RWPE2 (cell line): ENCODE data around the gene RPL39.
A peak's percentile ranks its signal among the peaks of the same experiment; 100 is the strongest.
"Not testable (repeated sequence)": the region's sequence is repeated elsewhere in the genome, so short reads cannot be mapped to it uniquely, and the experiment has no call there.

ENCODE experiments used
- ATAC-seq: fragments of 200-7000 bp; cut with Tn5 transposase; 3 replicates; pipeline ENCODE4 v1.9.1; 2021; ENCODE audit warnings: low read depth
- DNase-seq: peaks from one replicate; pipeline ENCODE4 v3.0.0-alpha.2; 2020; ENCODE audit warnings: low spot score
- H3K27ac ChIP-seq: fragments of 450-650 bp; 2 replicates; pipeline ENCODE4 v1.5.1; 2017; ENCODE audit warnings: mild to moderate bottlenecking; ENCODE audit not compliant: poor library complexity, severe bottlenecking
- H3K27me3 ChIP-seq: fragments of 250-450 bp; sonication (Bioruptor Pico); 2 replicates; pipeline ENCODE4 v1.5.1; 2021; ENCODE audit warnings: mild to moderate bottlenecking, moderate library complexity; ENCODE audit not compliant: insufficient read depth, poor library complexity, severe bottlenecking
- H3K36me3 ChIP-seq: fragments of 250-450 bp; sonication (Bioruptor Pico); 2 replicates; pipeline ENCODE4 v1.5.1; 2020; ENCODE audit warnings: low read depth, mild to moderate bottlenecking, moderate library complexity
- H3K4me1 ChIP-seq: fragments of 250-450 bp; sonication (Bioruptor Pico); 2 replicates; pipeline ENCODE4 v1.5.1; 2021; ENCODE audit warnings: mild to moderate bottlenecking, moderate library complexity; ENCODE audit not compliant: insufficient read depth, poor library complexity, severe bottlenecking
- H3K4me3 ChIP-seq: fragments of 250-450 bp; sonication (Bioruptor Pico); 2 replicates; pipeline ENCODE4 v1.5.1; 2021; ENCODE audit warnings: mild to moderate bottlenecking, moderate library complexity; ENCODE audit not compliant: severe bottlenecking
- H3K9me3 ChIP-seq: fragments of 250-450 bp; sonication (Bioruptor Pico); 2 replicates; pipeline ENCODE4 v1.5.1; 2021; ENCODE audit warnings: mild to moderate bottlenecking, moderate library complexity; ENCODE audit not compliant: severe bottlenecking
- TF ChIP-seq, protein P1 (sequence below): fragments of 450-650 bp; IDR thresholded peaks from one replicate; pipeline ENCODE4 v1.5.1; 2017; ENCODE audit warnings: mild to moderate bottlenecking, moderate library complexity; ENCODE audit not compliant: poor library complexity, severe bottlenecking

The RPL39 gene

DNA sequence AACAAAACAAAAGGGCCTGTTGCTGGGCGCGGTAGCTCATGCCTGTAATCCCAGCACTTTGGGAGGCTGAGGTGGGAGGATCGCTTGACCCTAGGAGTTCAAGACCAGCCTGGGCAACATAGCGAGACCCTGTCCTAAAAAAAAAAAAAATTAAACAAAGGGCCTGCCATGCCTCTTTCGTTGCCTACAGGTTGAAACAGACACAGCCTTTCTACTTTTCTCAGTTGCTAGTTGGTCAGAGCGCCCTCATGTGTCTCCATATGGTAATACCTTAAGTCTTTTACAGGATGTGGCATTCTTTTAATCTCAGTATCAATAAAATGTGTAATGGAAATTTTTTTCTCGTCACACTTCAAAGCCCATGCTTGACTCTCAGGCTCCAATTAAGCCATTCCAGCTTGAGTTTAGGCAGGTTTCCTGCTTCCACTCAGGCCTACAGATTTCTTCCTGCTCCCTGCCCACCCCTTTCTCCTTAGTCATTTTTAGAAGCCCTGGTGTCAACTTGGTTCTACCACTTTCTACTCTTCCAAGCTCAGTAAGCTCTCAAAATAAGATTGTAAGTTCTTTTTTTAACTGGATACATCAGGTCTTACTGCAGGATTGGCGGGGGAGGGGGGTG, 37.7 kb downstream of the RPL39 start:
- H3K9me3 ChIP-seq: no peaks in the 10 kb centered on the region
- DNase-seq (no peak), ATAC-seq (no peak)
- no peaks in the 10 kb centered on the region for H3K36me3 ChIP-seq
- H3K4me1 ChIP-seq: no peaks in the 10 kb centered on the region
- H3K27ac ChIP-seq: no peak overlapping the region
- no peak overlapping the region for H3K4me3 ChIP-seq
- TF ChIP-seq, protein P1, sequence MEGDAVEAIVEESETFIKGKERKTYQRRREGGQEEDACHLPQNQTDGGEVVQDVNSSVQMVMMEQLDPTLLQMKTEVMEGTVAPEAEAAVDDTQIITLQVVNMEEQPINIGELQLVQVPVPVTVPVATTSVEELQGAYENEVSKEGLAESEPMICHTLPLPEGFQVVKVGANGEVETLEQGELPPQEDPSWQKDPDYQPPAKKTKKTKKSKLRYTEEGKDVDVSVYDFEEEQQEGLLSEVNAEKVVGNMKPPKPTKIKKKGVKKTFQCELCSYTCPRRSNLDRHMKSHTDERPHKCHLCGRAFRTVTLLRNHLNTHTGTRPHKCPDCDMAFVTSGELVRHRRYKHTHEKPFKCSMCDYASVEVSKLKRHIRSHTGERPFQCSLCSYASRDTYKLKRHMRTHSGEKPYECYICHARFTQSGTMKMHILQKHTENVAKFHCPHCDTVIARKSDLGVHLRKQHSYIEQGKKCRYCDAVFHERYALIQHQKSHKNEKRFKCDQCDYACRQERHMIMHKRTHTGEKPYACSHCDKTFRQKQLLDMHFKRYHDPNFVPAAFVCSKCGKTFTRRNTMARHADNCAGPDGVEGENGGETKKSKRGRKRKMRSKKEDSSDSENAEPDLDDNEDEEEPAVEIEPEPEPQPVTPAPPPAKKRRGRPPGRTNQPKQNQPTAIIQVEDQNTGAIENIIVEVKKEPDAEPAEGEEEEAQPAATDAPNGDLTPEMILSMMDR: peak; percentile 24
- no peaks in the 10 kb centered on the region for H3K27me3 ChIP-seq

DNA sequence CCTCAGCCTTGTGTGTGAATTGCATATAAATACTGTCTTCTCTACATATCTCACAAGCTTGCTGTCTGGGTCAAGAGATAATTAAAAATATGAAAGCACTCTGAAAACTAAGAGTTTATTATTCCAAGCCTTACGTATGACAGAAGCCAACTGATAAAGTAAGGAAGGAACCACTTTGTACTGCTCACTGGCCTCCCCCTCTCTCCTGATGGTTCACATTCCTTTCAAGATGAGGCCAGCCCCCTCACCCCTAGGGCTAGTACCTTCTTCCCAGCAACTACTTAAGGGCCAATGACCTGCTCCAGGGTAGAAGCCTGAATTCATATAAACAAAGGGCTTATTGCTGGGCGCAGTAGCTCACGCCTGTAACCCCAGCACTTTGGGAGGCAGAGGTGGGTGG, 38.4 kb downstream of the RPL39 start:
- Histone ChIP-seq H3K27ac (no peak overlapping the region), H3K4me1 (no peaks in the 10 kb centered on the region), H3K27me3 (no peaks in the 10 kb centered on the region), H3K4me3 (no peak overlapping the region), H3K36me3 (no peaks in the 10 kb centered on the region), H3K9me3 (no peaks in the 10 kb centered on the region)
- DNase-seq (no peak), ATAC-seq (no peak)
- TF ChIP-seq, protein P1: no peak

DNA sequence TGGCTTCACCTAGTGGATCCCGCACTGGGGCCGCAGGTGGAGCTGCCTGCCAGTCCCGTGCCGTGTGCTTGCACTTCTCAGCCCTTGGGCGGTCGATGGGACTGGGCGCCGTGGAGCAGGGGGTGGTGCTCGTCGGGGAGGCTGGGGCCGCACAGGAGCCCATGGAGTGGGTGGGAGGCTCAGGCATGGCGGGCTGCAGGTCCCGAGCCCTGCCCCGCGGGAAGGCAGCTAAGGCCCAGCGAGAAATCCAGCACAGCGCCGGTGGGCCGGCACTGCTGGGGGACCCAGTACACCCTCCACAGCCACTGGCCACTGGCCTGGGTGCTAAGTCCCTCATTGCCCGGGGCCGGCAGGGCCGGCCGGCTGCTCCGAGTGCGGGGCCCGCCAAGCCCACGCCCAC, 40.7 kb downstream of the RPL39 start:
- not testable (repeated sequence) for H3K27me3 ChIP-seq, DNase-seq, ATAC-seq

DNA sequence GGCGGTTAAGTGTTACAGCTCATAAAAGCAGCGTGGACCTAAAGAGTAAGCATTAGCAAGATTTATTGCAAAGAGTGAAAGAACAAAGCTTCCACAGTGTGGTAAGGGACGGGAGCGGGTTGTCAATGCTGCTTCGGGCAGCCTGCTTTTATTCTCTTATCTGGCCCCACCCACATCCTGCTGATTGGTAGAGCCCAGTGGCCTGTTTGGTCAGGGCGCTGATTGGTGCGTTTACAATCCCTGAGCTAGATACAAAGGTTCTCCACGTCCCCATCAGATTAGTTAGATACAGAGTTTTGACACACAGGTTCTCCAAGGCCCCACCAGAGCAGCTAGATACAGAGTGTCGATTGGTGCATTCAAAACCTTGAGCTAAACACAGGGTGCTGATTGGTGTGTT, 41.3 kb downstream of the RPL39 start:
- not testable (repeated sequence) for H3K9me3 ChIP-seq, H3K27ac ChIP-seq, H3K4me3 ChIP-seq, H3K27me3 ChIP-seq, H3K4me1 ChIP-seq, ATAC-seq, DNase-seq, H3K36me3 ChIP-seq

More for the DNA sequence above, 40.7 kb downstream of the RPL39 start:
- not testable (repeated sequence) for H3K36me3 ChIP-seq, H3K4me1 ChIP-seq, H3K27ac ChIP-seq, H3K4me3 ChIP-seq, H3K9me3 ChIP-seq

DNA sequence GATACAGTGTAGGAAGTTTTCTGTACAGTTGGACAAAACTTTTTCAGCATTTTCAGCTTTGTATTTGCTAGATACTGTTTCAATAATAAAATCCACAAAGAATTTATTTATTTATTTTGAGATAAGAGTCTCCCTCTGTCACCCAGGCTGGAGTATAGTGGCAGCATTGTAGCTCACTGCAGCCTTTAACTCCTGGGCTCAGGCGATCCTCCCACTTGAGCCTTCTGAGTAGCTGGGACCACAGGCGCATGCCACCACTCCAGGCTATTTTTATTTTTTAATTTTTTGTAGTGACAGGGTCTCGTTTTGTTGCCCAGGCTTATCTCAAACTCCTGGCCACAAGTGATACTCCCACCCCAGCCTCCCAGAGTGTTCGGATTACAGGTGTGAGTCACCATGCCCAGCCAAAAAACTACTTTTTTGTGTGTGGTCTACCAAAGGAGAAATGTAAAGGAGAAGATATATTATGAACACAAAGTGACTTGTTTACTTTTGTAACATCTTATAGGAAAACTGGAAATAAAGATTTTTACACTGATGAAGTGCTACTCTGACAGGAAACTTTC, 46.1 kb downstream of the RPL39 start:
- ATAC-seq: no peak

More for the DNA sequence above, 46.1 kb downstream of the RPL39 start:
- TF ChIP-seq, protein P1: no peak
- no peak overlapping the region for H3K27ac ChIP-seq
- H3K27me3 ChIP-seq: no peaks in the 10 kb centered on the region
- H3K4me1 ChIP-seq: no peaks in the 10 kb centered on the region
- no peaks in the 10 kb centered on the region for H3K36me3 ChIP-seq
- H3K4me3 ChIP-seq: no peak overlapping the region
- no peaks in the 10 kb centered on the region for H3K9me3 ChIP-seq
- no peak for DNase-seq
